GM18507 (cell line): ENCODE results near the gene RRBP1.
"Not testable (repeated sequence)": the region's sequence is repeated elsewhere in the genome, so short reads cannot be mapped to it uniquely, and the experiment has no call there.

ENCODE experiments used
- DNase-seq: peaks from one replicate; pipeline ENCODE4 v3.0.0; 2011; ENCODE audit warnings: low read depth; ENCODE audit not compliant: insufficient read length; ENCODE audit errors: extremely low spot score
- FAIRE-seq: peaks from 2 replicates; lab custom pipeline; 2011; peaks lifted over from hg19 to GRCh38; lab: Jason Lieb, UNC

The RRBP1 gene

DNA sequence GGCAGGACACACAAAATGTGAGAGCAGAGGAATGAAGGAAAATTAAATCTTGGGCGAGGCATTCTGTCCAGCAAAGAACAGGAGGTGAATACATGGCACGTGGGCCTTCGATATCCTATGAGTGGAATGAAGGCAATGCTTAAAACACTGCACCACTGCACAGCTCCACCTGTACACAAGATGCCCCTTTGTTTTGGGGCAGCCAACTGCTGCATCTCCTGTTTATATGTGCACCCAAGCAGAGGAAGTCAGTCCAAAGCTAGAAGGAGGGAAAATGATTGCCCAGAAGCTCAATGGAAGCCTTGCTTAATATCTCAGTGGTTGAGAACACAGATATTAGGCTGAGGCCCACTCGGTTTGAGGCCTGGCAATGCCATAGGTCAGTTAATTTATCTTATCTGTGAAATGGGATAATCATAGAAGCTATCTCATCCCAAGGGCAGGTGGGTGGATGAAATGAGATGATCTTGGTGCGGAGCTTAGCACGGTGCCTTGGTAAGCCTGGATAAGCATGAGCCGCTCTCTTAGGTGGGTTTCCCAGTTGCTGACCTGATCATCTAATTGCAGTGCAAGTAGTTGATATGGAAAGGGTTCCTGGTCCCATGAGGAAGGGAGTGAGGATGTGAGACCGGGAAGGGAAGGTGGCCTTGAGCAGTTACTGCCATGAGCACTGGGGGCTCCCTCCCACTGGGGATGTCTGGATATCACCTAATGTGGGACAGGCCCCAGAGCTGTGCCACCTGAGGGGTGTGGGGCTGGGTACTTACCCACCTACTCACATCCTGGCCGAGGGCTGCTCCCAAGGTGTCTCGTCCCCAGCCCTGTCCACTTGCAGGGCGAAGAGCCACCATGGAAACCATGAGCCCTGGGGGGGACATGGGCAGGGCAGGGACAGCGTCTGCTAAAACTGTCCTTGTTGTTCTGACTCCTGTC, 27.6 kb upstream of the RRBP1 start:
- FAIRE-seq, result no peak
- no peak for DNase-seq

DNA sequence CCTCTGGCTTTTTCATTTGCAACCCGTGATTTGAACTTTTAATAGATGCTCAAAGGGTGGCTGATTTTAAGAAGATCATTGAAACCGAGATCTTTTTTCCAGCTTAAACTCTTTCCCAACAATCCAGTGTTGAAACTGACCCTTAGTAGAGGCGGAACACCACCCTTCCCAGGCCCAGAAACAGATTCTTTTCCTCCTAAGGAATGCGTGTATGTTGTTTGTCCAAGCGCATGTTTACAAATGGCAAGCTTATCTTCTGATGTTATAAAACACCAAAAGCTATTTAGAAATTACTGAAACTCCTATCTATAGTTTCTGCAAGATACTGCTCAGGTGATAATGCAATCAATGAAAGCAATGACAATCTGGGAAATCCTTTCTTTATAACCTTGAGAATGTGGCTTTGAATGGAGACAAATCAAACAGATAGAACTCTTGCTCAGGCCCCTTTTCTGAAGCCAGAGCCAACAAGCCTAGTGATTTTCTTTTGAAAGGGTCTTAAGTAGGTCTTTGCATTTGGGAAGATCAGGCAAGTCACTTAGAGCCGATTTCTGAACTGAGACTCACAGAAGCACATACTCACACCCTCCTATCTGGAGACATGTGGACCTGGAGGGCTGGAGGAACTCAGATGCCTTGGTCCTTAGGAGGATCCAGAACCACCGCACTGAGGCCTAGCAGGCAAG, 26.8 kb upstream of the RRBP1 start:
- FAIRE-seq, result no peak
- no peak for DNase-seq

DNA sequence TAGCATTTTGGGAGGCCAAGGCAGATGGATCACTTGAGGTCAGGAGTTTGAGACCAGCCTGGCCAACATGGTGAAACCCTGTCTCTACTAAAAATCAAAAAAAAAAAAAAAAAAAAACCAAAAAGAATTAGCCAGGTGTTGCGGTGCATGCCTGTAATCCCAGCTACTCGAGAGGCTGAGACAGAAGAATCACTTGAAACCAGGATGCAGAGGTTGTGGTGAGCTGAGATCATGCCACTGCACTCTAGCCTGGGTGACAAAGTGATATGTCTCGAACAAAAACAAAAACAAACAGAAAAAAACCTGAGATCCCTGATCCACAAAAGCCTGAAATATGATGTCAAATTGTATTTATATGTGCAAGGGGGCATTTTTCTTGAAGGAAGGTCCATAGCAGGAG, 25.9 kb upstream of the RRBP1 start:
- not testable (repeated sequence) for FAIRE-seq

DNA sequence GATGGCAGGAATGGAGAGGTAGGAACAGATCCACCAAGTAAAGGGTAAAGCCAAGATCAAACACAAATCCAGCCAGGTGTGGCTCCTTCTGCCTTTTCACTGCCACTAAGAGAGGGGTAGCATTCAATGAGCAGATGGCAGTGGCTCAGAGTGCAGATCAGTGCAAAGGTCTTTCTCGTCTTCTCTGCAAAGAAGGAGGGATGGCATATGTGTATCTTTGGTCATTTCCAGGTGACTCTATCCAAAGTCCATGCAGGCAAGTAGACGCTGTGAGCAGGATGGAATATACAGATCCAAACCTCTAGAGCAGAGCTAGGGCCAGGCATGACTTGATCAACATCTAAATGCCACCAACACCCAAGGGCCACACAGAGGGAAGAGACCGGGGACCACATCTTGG, 24.6 kb upstream of the RRBP1 start:
- no peak for DNase-seq
- FAIRE-seq, result no peak

More for the DNA sequence above, 25.9 kb upstream of the RRBP1 start:
- not testable (repeated sequence) for DNase-seq

DNA sequence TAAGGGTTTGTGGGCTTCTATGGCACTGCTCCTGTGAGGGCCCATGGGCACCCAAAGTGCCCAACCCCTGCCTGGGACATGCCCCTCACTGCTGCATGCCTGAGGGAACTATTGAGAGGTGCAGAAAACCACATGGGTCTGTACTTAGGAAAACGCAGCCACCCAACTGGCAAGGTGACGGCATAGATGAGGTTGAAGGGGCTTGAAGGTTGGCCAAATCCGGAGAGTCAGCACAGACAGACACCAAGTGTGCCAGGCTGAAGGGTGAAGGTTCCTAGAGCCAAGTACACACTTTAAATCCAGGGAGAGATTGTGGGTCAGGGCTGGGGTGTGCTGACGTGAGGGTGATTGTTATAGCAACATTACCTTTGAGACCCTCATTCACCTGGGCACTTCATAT, 23.9 kb upstream of the RRBP1 start:
- FAIRE-seq (no peak), DNase-seq (no peak)

DNA sequence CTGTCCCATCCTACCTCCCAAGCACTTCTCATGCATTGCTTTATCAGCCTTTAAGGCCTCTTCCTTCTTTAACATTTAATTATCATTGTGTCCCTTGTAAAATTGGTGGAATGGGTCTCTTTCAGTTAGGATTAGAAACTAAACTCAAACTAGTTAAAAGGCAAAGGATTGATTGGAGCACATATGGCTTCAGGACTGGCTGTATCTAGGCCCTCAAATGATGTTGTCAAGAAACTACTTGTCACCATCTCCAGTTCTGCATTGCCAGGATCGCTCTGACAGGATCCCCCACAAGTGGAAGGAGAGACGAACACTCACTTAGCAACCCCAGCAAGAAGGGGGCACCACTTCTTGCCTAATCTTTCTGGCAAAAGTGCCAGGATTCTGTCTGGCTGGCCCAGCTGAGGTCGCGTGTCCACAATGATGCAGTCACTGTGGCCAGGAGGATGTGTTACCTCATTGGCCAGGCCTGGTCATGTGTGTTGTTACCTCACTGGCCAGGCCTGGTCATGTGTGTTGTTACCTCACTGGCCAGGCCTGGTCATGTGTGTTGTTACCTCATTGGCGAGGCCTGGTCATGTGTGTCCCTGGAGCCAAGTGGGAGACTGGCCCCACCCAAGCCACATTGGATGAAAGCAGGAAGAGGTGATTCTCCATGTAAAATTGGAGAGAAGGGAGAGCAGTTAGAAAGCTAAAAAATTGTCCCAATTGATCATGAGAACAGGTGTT, 22.7 kb upstream of the RRBP1 start:
- DNase-seq (no peak), FAIRE-seq (no peak)

DNA sequence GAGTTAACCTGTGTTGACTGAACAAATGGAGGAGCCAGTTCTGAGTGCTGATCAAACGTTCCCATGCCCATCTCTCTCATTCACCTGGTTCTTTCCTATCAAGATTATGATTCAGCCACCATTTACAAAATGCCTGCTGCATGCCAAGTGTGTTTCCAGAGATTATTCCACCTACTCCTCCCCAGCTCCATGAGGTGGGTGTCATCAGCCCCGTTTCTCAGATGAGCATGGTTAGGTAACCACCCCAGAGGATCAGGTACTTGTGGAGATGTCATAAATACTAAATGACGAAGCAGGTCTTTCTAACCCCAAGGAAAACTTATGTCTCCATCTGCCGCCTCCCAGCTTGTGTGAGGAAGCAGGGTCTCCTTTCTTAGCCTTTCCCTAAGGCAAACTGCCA, 19.8 kb upstream of the RRBP1 start:
- DNase-seq (no peak), FAIRE-seq (no peak)

DNA sequence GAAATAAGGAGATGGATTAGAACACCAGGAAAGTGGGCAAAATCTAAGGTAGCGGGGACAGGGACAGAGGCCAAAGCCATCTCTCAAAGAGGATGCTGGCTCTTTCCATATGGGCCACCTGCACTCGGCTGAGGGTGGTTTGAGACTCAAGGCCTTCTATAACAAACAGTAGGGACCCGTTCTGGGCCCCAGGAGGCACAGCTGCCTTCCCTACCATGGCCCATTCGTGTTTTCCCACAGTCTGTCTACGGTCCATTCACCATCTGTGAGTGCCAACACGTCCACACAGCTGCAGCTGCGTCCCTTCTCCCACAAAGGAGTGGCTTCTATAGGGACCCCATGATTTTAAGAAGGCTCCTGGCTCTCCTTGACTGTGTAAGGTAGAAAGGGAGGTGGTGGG, 18.6 kb upstream of the RRBP1 start:
- DNase-seq, result no peak
- no peak for FAIRE-seq

DNA sequence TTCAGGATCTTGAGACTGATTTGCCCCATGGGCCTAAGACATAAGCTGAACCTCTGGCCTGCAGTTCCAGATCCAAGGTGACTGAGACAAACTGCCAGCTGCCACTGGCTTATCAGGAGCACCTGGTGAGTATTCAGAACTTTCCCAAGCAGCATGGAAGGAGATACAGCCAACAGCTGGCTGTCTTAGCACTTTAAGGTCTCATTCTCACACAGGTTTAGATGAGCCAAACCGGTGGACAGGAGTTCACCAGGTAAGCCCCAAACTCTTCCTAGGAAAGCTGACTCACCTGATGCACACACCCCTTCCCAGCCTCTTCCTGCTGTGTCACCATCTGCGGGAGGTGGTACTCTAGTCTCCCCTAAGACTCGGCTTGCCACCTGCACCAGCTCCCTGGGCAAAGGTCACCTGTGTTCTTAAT, 17.9 kb upstream of the RRBP1 start, which contains the start of gene BANF2:
TSS of gene BANF2 (plus strand) at position 36 of the 421 bp plus-strand sequence. CDS start 25,060 bp downstream, outside the sequence.
- no peak for FAIRE-seq

DNA sequence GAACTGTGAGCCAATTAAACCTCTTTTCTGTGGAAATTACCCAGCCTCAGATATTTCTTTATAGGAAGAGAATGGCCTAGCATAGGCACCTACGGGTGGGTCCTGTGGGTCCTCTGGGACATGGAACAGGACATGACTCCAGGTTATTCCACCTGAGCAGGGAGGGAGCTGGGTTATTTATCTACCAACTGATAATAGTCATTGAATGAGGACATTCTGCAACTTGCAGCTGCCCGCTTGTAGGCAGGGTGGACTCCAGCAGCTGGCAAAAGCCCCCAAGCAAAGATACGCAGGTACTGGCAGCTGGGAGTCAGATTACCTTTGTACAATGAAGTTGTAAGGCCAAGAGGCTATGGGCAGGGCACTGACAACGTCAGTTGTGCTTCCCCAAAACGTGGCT, 16.3 kb upstream of the RRBP1 start:
- no peak for DNase-seq
- no peak for FAIRE-seq

More for the DNA sequence above, 17.9 kb upstream of the RRBP1 start, which contains the start of gene BANF2:
- no peak for DNase-seq

DNA sequence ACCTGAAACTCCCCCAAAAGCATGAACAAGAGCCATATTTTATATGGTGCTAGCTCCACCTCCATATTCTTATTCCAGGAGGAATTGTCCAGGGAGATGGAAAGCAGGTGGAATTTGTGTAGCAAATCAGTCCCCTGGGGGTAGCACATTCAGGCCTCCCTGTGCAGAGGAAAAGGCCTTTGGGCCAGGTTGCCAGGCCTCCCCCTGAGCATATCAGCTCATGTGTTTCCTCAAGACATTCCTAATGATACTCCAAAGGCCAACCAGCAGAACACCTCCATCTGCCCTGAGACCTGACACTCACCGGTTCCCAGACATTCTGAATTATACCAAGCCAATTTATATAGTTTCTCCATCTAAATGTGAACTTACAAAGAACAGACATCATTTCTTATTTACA, 15.1 kb upstream of the RRBP1 start:
- FAIRE-seq (no peak), DNase-seq (no peak)

DNA sequence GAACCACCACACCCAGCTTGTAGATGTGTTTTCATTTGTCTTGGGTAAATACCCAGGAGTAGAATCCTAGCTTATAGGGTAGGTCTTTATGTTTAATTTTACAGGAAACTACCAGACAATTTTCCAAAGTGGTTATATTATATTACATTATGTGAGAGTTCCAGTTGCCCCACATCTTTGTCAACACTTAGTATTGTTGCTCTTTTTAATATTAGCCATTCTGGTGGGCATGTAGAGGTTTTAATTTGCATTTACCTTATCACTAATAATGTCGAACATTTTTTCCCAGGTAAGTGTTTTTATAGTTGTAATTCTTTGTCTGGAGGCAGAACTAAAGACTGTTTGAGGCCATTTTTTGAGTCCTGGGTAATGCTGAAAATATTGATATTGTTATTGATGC, 14.2 kb upstream of the RRBP1 start:
- no peak for DNase-seq
- FAIRE-seq, result no peak

DNA sequence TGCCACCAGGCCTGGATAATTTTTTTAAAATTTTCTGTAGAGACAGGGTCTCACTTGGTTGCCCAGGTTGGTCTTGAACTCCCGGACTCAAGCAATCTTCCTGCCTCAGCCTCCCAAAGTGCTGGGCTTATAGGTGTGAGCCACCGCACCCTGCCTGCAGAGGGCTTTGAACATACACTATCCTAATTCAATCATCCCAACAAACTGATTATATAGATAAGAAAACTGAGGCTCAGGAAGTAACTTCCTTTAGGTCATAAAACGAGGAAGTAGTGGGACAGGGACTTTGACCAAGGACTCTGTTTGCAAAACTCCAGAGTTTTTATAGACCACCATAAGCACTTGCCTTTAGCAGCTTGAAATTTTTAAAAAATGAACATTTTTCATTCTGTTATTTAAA, 12.7 kb upstream of the RRBP1 start:
- no peak for FAIRE-seq

DNA sequence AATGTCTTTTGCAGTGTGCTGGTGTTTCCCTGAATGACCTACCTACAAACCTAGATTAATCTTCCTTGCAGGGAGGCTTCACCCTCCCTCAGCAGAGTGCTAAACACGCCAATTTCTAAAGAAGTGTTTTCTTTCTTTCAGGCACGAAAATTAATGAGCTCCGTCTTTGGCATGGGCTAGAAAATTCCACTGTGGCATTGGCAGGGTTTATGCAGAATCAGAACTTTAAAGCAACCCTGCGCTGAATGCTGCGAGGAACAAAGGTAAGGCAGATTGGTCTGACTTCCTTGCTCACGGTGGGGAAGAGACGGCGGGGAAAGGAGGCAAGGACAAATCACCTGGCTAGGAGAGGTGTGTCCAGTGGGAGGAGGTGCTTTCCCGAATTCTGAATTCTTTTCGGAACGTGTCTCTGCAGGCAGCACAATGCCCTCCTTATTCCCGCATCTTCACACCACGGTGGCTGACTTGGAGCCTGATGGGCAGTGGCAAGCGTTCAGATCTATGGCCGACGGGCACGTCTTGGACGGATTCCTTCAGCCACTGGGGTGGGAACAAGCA, 11.5 kb upstream of the RRBP1 start:
- FAIRE-seq (no peak), DNase-seq (no peak)

More for the DNA sequence above, 12.7 kb upstream of the RRBP1 start:
- DNase-seq, result no peak

DNA sequence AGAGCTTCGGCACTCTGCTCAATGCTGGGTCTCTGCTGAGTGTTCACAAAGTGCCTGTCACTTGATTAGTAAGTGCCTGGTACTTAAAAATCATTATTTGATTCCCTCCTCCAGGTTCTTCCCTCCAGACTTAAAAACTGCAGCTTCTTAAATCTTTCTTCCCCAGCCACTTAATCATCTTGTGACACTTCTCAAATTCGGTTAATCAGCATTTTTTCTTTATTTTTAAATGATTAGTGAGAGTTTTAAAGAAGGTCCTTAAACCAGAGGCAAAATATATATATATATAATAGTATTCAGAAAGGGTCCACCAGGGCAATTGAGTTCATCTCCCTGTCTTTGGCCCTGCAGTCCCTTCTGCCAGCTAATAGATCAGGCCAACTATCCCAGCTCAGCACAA, 9.7 kb upstream of the RRBP1 start:
- DNase-seq (no peak), FAIRE-seq (no peak)

DNA sequence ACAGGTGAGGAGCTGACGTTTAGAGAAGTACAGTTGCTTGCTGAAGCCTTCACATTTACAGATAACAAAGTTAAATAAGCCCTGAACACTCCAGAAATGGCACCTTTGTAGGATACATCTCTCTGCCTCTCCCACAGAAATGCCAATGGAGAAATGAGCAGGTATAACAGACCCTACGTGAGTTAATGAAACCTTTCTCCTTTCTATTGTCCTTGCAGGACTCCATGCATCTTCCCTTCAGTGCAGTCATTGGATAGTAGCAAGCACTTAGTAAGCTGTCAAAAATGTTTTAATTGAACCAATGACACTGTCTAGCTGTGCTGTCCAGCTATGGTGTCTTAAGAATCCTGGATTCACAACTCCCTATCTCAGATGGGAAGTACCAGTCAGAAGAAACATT, 8.1 kb upstream of the RRBP1 start:
- FAIRE-seq, result no peak

DNA sequence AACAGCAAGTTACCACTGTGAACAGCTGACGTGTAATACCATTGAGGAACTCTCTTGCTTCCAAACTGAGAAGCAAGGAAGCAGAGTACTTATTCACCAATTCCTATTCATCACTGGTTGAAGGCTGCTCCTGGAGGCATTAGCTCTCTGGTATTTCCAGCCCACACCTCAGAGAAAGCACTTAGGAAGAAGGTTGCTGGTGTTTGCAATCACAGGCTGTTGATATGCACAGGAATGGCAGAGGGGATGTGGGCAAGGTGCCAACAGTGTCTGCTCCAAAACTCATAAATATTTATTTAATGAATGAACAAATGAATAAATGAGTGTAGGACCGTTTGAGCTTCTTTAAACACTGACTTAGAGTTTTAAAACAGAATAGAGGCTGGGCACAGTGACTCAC, 6.9 kb upstream of the RRBP1 start:
- FAIRE-seq, result no peak
- DNase-seq, result no peak

More for the DNA sequence above, 8.1 kb upstream of the RRBP1 start:
- no peak for DNase-seq

DNA sequence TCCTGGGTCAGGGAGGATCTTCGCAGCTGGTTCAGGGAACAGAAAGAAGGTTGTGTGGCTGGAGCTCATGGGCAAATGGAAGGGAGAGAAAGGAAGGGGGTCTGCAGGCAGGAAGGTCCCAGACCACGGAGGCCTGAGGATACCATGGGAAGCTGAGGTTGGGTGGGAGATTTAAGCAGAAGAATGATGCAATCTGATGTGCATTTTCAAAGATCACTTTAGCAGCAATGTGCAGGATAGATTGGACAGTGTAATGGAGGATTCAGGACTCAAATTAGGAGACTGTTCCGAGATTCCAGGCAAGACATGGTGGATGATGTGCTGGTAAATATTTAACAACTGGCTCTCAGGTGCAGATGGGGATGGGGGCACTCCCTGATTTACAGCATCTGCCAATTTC, 5.8 kb upstream of the RRBP1 start:
- FAIRE-seq (no peak), DNase-seq (no peak)

DNA sequence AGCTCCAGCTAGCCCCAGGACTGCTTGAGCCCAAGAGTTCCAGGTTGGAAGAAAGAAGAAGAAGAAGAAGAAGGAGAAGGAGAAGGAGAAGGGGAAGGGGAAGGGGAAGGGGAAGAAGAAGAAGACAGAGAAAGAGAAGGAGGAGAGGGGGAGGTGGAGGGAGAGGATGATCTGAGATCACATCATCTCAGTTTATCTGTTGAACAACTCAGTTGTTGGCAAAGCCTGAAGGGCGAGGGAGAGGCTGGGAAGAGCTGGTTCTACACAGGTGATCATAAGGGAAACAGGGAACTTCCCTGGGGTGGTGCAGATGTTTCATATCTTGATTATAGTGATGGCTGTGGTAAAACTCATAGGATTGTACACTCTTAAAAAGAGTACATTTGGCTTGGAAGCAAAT, 3.1 kb upstream of the RRBP1 start:
- no peak for FAIRE-seq
- DNase-seq, result no peak
